ENCODE measurements around the gene DYRK1A. TPM values are rescaled to one million over a fixed set of nuclear protein-coding genes. Genes with fewer than 3 reads are reported as not detected.

DYRK1A gene
- polyA plus RNA-seq, 4 donors = 58.0 to 75.5 (median 70.0) TPM

GRCh38 chr21:37472581-37472980 lies 106.0 kb downstream of the DYRK1A start:
- DNase-seq (ENCODE audit: low read depth in 4 of 4, low spot score in 3 of 4) = no peak

GRCh38 chr21:37473491-37473890 lies 106.9 kb downstream of the DYRK1A start:
- no peak for DNase-seq (ENCODE audit: low read depth in 4 of 4, low spot score in 3 of 4)

GRCh38 chr21:37474342-37474741 lies 107.8 kb downstream of the DYRK1A start:
- no peak for DNase-seq (ENCODE audit: low read depth in 4 of 4, low spot score in 3 of 4)

- DNase-seq (ENCODE audit: low read depth in 4 of 4, low spot score in 3 of 4) = no peak
These were observed 108.8 kb downstream of the DYRK1A start for GRCh38 chr21:37475186-37475868.

- no peak for DNase-seq (ENCODE audit: low read depth in 4 of 4, low spot score in 3 of 4)
These were observed 112.2 kb downstream of the DYRK1A start for GRCh38 chr21:37478794-37479193.

- DNase-seq (ENCODE audit: low read depth in 4 of 4, low spot score in 3 of 4) = no peak
These were observed 117.2 kb downstream of the DYRK1A start for GRCh38 chr21:37483776-37484175.

GRCh38 chr21:37484535-37485474 lies 118.2 kb downstream of the DYRK1A start:
- no peak for DNase-seq (ENCODE audit: low read depth in 4 of 4, low spot score in 3 of 4)

- DNase-seq (ENCODE audit: low read depth in 4 of 4, low spot score in 3 of 4) = no peak
These were observed 123.0 kb downstream of the DYRK1A start for GRCh38 chr21:37489553-37489952.

GRCh38 chr21:37490084-37490483 lies 123.5 kb downstream of the DYRK1A start:
- no peak for DNase-seq (ENCODE audit: low read depth in 4 of 4, low spot score in 3 of 4)

GRCh38 chr21:37496972-37497371 lies 130.4 kb downstream of the DYRK1A start:
- no peak for DNase-seq (ENCODE audit: low read depth in 4 of 4, low spot score in 3 of 4)

- no peak for DNase-seq (ENCODE audit: low read depth in 4 of 4, low spot score in 3 of 4)
These were observed 132.1 kb downstream of the DYRK1A start for GRCh38 chr21:37498664-37499063.

- DNase-seq (ENCODE audit: low read depth in 4 of 4, low spot score in 3 of 4) = no peak
These were observed 136.4 kb downstream of the DYRK1A start for GRCh38 chr21:37502947-37503346.

GRCh38 chr21:37503848-37504467 lies 137.4 kb downstream of the DYRK1A start:
- no peak for DNase-seq (ENCODE audit: low read depth in 4 of 4, low spot score in 3 of 4)

GRCh38 chr21:37505963-37506362 lies 139.4 kb downstream of the DYRK1A start:
- no peak for DNase-seq (ENCODE audit: low read depth in 4 of 4, low spot score in 3 of 4)

- no peak for DNase-seq (ENCODE audit: low read depth in 4 of 4, low spot score in 3 of 4)
These were observed 141.1 kb downstream of the DYRK1A start for GRCh38 chr21:37507716-37508115.

- DNase-seq (ENCODE audit: low read depth in 4 of 4, low spot score in 3 of 4) = no peak
These were observed 141.8 kb downstream of the DYRK1A start for GRCh38 chr21:37508341-37508740.

GRCh38 chr21:37509802-37510393 lies 143.3 kb downstream of the DYRK1A start:
- no peak for DNase-seq (ENCODE audit: low read depth in 4 of 4, low spot score in 3 of 4)

- no peak for DNase-seq (ENCODE audit: low read depth in 4 of 4, low spot score in 3 of 4)
These were observed 145.3 kb downstream of the DYRK1A start for GRCh38 chr21:37511848-37512247.

- DNase-seq (ENCODE audit: low read depth in 4 of 4, low spot score in 3 of 4) = no peak
These were observed 146.8 kb downstream of the DYRK1A start for GRCh38 chr21:37513383-37513782.

- no peak for DNase-seq (ENCODE audit: low read depth in 4 of 4, low spot score in 3 of 4)
These were observed 147.6 kb downstream of the DYRK1A start for GRCh38 chr21:37514038-37514667.

GRCh38 chr21:37516998-37517397 lies 150.4 kb downstream of the DYRK1A start:
- no peak for DNase-seq (ENCODE audit: low read depth in 4 of 4, low spot score in 3 of 4)

Measured in left renal pelvis (tissue), 4 donors.